Kidney (tissue), 14 donors: Measurements from ENCODE around the gene HIPK2. TPM values are rescaled to one million over a fixed set of nuclear protein-coding genes. Genes with fewer than 3 reads are reported as not detected.

Source experiments
- DNase-seq, 5 donors: peaks; one replicate each; pipeline ENCODE4 v3.0.0-alpha.2; 2013 to 2020
- FAIRE-seq: peaks from 2 replicates; lab custom pipeline; 2012; peaks lifted over from hg19 to GRCh38; lab: Jason Lieb, UNC
- H3K27ac ChIP-seq, 2 donors: one replicate each; pipeline ENCODE4 v1.7.0; 2013; ENCODE audit warnings: low read depth in 2 of 2, low read length in 2 of 2, inconsistent platforms in 1 of 2
- H3K27me3 ChIP-seq: one replicate; pipeline ENCODE4 v1.7.1; 2013; ENCODE audit warnings: low read length, inconsistent platforms; ENCODE audit not compliant: control insufficient read depth, insufficient read depth
- H3K36me3 ChIP-seq, 3 donors: one replicate each; pipeline versions ENCODE4 v1.7.0 to v1.7.1; 2013; ENCODE audit warnings: low read length in 3 of 3, control low read depth in 1 of 3, inconsistent platforms in 1 of 3; ENCODE audit not compliant: insufficient read depth in 3 of 3, control insufficient read depth in 2 of 3
- H3K4me1 ChIP-seq, 3 donors: one replicate each; pipeline versions ENCODE4 v1.7.0 to v1.7.1; 2013; ENCODE audit warnings: low read length in 3 of 3, inconsistent platforms in 1 of 3, low read depth in 1 of 3; ENCODE audit not compliant: control insufficient read depth in 2 of 3, insufficient read depth in 2 of 3
- H3K4me3 ChIP-seq, 3 donors: one replicate each; pipeline versions ENCODE4 v1.7.0 to v1.8.1; 2013; ENCODE audit warnings: low read length in 3 of 3, control low read depth in 1 of 3, inconsistent platforms in 1 of 3
- H3K9ac ChIP-seq, 3 donors: one replicate each; pipeline versions ENCODE4 v1.7.0 to v1.7.1; 2013; ENCODE audit warnings: low read length in 3 of 3, control low read depth in 1 of 3, inconsistent platforms in 1 of 3
- H3K9me3 ChIP-seq, 3 donors: one replicate each; pipeline versions ENCODE4 v1.7.0 to v1.7.1; 2013; ENCODE audit warnings: low read length in 3 of 3, control low read depth in 1 of 3, inconsistent platforms in 1 of 3; ENCODE audit not compliant: control insufficient read depth in 2 of 3, insufficient read depth in 1 of 3
- intact Hi-C: fragments of 100-400 bp; cut with DNase I; formaldehyde crosslinking; loops from one replicate; pipeline ENCODE4 v1.11.1; 2022
- polyA plus RNA-seq: library from polyadenylated mRNA; stranded (reverse); fragments of 350-450 nt; fragmentation: Illumina TruSeq; extraction: RNeasy Lipid Tissue Mini Kit (QIAGEN cat#74804); gene quantifications from one replicate; pipeline ENCODE4 v1.2.3, GENCODE V29; 2014; ENCODE audit warnings: low read depth, low replicate concordance; ENCODE audit not compliant: insufficient read depth
- total RNA-seq: library from RNA; stranded (reverse); fragmentation: NEBNext Ultra II Directional; extraction: Animal tissue kit (Norgen Biotek cat#: 25700); gene quantifications from one replicate; pipeline ENCODE4 v1.2.1, GENCODE V29; 2021
- TF ChIP-seq, protein P1 (sequence below): IDR thresholded peaks from 3 replicates; pipeline ENCODE4 v1.5.1; 2012; ENCODE audit warnings: mild to moderate bottlenecking, moderate library complexity, borderline replicate concordance; ENCODE audit not compliant: insufficient read depth; ENCODE audit errors: extremely low read depth
- donor health status: control.
- donor health status: control.
- donor health status: control.
- donor health status: control.
- donor health status: control.
- donor health status: DM: yes; HTN: yes; CAD: no.
- donor health status: Normal renal cell carcinoma (clear cell type).

HIPK2 gene
- total and polyA plus RNA-seq, 2 donors from 2014 or later = 9.6 to 153 TPM

DNA sequence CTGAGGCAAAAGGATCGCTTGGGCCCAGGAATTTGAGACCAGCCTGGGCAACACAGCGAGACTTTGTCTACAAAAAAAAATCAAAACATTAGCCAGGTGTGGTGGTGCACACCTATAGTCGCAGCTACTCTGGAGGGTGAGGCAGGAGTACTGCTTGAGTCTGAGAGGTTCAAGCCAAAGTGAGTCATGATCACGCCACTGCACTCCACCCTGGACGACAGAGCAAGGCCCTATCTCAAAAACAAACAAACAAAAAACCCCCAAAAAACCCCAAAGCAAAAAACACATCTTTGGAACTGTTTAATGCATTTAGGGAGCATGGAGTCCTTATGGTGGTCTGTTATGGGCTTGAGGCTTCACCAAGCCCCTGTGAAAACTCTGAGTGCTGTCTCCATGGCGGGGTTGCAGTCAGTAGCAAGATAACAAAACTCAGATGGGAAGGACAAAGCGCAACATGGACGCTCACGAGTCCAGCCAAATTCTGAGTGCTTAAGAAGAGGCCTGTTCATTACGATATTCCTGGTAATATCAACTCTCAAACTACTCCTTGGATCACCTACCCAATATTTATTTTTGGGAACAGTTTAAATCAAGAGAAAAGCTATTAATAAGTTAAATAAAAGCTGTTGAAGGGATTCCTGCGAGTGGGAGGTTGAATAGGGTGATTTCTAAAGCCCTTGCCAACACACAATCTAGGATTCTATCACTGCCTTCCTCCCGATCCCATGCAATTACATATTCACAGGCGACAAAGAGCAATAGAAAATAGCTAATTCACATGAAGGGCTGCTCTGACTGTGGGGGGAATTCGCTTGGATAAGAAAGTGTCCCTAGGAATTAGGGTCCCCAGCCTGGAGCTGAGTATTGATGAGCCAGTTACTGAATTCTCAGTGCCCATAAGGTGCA lies 123.3 kb downstream of the HIPK2 start:
- Histone ChIP-seq H3K9me3 (no peaks in the 10 kb centered on the region), H3K27ac (peak overlapping the region; percentile 25 to 57), H3K27me3 (no peaks in the 10 kb centered on the region), H3K4me1 (peaks cover 6 to 56% (median 55%) of the 10 kb centered on the region in 3 donors), H3K9ac (no peak overlapping the region), H3K4me3 (no peak overlapping the region), H3K36me3 (peaks cover 0 to 2% (median 0%) of the 10 kb centered on the region in 3 donors)
- FAIRE-seq (no peak), DNase-seq (no peak)
- intact Hi-C loops = no loop called here
- TF ChIP-seq, protein P1, sequence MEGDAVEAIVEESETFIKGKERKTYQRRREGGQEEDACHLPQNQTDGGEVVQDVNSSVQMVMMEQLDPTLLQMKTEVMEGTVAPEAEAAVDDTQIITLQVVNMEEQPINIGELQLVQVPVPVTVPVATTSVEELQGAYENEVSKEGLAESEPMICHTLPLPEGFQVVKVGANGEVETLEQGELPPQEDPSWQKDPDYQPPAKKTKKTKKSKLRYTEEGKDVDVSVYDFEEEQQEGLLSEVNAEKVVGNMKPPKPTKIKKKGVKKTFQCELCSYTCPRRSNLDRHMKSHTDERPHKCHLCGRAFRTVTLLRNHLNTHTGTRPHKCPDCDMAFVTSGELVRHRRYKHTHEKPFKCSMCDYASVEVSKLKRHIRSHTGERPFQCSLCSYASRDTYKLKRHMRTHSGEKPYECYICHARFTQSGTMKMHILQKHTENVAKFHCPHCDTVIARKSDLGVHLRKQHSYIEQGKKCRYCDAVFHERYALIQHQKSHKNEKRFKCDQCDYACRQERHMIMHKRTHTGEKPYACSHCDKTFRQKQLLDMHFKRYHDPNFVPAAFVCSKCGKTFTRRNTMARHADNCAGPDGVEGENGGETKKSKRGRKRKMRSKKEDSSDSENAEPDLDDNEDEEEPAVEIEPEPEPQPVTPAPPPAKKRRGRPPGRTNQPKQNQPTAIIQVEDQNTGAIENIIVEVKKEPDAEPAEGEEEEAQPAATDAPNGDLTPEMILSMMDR = no peak

GRCh38 chr7:139651914-139652313 lies 125.9 kb downstream of the HIPK2 start:
- Histone ChIP-seq H3K4me3 (no peak overlapping the region), H3K27me3 (no peaks in the 10 kb centered on the region), H3K9me3 (no peaks in the 10 kb centered on the region), H3K4me1 (peaks cover 0 to 46% (median 45%) of the 10 kb centered on the region in 3 donors), H3K9ac (peak overlapping the region in 1 of 3 donors; percentile 26), H3K27ac (peak overlapping the region; percentile 30 to 79), H3K36me3 (peaks cover 0 to 2% (median 0%) of the 10 kb centered on the region in 3 donors)
- TF ChIP-seq, protein P1 = no peak
- intact Hi-C loops = no loop called here
- DNase-seq = peak in 1 of 5 donors; percentile 39
- no peak for FAIRE-seq

DNA sequence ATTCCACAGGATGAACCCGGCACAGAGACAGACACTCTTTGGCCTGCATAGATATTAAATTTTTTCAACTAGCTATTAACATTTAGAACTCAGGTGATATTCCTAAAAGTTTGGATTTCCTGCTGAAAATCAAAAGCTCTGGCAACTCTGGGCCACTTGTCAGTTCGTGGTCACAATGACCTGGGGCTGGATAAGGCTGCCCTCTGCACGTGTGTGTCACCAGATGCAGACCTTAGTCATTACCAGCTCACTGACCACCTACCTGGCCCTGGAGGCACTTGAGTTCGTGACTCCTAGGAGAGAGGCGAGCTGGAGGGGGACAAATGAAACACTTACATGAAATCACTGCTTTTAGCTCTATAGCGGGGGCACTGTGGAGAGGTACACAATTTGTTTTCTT lies 126.5 kb downstream of the HIPK2 start:
- Histone ChIP-seq H3K27me3 (no peaks in the 10 kb centered on the region), H3K9ac (peak overlapping the region in 1 of 3 donors; percentile 47), H3K36me3 (peaks cover 0 to 2% (median 0%) of the 10 kb centered on the region in 3 donors), H3K4me3 (no peak overlapping the region), H3K4me1 (peaks cover 0 to 52% (median 51%) of the 10 kb centered on the region in 3 donors), H3K27ac (peak overlapping the region; percentile 30 to 79), H3K9me3 (no peaks in the 10 kb centered on the region)
- TF ChIP-seq, protein P1 = no peak
- intact Hi-C loops = no loop called here
- DNase-seq (no peak), FAIRE-seq (no peak)
